PFSK-1 (cell line): ENCODE measurements around the gene DTX3L.

Experiments used
- FOXP2 ChIP-seq: optimal IDR thresholded peaks from 2 replicates; pipeline ENCODE3; 2011; ENCODE audit warnings: borderline replicate concordance, control low read depth, inconsistent platforms; ENCODE audit not compliant: insufficient read depth; ENCODE audit errors: extremely low read length, extremely low read depth
- POLR2AphosphoS5 ChIP-seq: IDR thresholded peaks from 2 replicates; pipeline ENCODE4 v1.6.1; 2012; ENCODE audit warnings: low read depth, mild to moderate bottlenecking, control low read depth, low read length, moderate library complexity
- REST ChIP-seq, 2 experiments: IDR thresholded peaks; 2 replicates each; pipeline versions ENCODE4 v1.6.1 to v1.8.0; 2011 to 2012; ENCODE audit warnings: low read depth in 2 of 2, low read length in 2 of 2, control low read depth in 1 of 2, inconsistent platforms in 1 of 2, mild to moderate bottlenecking in 1 of 2, moderate library complexity in 1 of 2; ENCODE audit not compliant: insufficient read depth in 1 of 2
- SIN3A ChIP-seq: IDR thresholded peaks from 2 replicates; pipeline ENCODE4 v1.6.1; 2012; ENCODE audit warnings: mild to moderate bottlenecking, low read length, moderate library complexity, borderline replicate concordance; ENCODE audit not compliant: insufficient read depth
- TAF1 ChIP-seq: IDR thresholded peaks from 2 replicates; pipeline ENCODE4 v1.6.1; 2012; ENCODE audit warnings: low read length, control low read depth, borderline replicate concordance; ENCODE audit not compliant: insufficient read depth

The DTX3L gene

GRCh38 chr3:122578069-122578740 lies 14.1 kb downstream of the DTX3L start:
- TF ChIP-seq SIN3A, result no peak
- no peak for TF ChIP-seq TAF1
- TF ChIP-seq FOXP2, result no peak
- TF ChIP-seq REST (IDR thresholded peaks at IDR 0.05; ENCODE audit: insufficient read depth in 1 of 2, low read depth in 2 of 2, low read length in 2 of 2), result no peak
- no peak for TF ChIP-seq POLR2AphosphoS5

GRCh38 chr3:122580470-122580869 lies 16.3 kb downstream of the DTX3L start:
- TF ChIP-seq TAF1, result no peak
- TF ChIP-seq POLR2AphosphoS5, result no peak
- no peak for TF ChIP-seq REST (IDR thresholded peaks at IDR 0.05; ENCODE audit: insufficient read depth in 1 of 2, low read depth in 2 of 2, low read length in 2 of 2)
- no peak for TF ChIP-seq SIN3A
- TF ChIP-seq FOXP2, result no peak

GRCh38 chr3:122581622-122582021 lies 17.5 kb downstream of the DTX3L start:
- TF ChIP-seq SIN3A (no peak), FOXP2 (no peak), REST (IDR thresholded peaks at IDR 0.05; ENCODE audit: insufficient read depth in 1 of 2, low read depth in 2 of 2, low read length in 2 of 2) (no peak), TAF1 (no peak), POLR2AphosphoS5 (no peak)

GRCh38 chr3:122582390-122582789 lies 18.3 kb downstream of the DTX3L start:
- TF ChIP-seq REST (IDR thresholded peaks at IDR 0.05; ENCODE audit: insufficient read depth in 1 of 2, low read depth in 2 of 2, low read length in 2 of 2), result no peak
- TF ChIP-seq TAF1, result no peak
- no peak for TF ChIP-seq POLR2AphosphoS5
- no peak for TF ChIP-seq FOXP2
- no peak for TF ChIP-seq SIN3A

GRCh38 chr3:122586098-122586497 lies 22.0 kb downstream of the DTX3L start:
- TF ChIP-seq TAF1 (no peak), REST (IDR thresholded peaks at IDR 0.05; ENCODE audit: insufficient read depth in 1 of 2, low read depth in 2 of 2, low read length in 2 of 2) (no peak), SIN3A (no peak), POLR2AphosphoS5 (no peak), FOXP2 (no peak)
